ENCODE measurements around the gene DEFB124.
"Not testable (repeated sequence)": the region's sequence is repeated elsewhere in the genome, so short reads cannot be mapped to it uniquely, and the experiment has no call there.

Gene DEFB124, protein sequence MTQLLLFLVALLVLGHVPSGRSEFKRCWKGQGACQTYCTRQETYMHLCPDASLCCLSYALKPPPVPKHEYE

DNA sequence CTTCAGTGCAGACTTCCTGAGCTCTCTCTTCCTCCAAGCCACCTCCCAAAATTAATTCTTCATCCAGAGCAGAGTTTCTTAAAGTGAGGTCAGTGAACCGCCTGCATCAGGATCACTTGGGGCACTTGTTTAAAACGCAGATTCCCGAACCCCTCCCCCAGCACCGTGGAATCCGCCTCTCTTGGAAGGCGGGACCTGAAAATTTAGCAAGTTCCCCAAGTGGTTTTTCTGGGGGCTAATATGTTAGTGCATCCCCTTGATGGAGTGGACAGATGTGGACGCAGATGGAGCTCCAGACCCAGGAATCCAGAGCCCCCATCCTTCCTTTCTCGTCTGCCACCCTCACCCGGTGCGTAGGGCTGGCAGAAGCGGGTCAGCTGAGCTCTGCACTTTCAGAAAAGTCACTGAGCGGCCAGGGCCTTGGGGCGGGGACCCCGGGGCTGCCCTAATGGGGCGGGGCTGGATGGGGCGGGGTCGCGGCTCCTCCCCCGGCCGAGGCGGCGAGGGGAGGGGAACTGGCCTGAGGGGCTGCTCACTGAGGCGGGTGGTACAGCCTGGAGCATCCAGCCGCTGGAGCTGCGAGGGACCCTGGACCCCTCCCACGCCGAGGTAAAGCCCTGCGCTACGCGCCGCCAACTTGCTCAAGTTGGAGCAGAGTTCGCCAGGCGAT is at the start of gene DEFB124, which contains the start of gene REM1:
Gene DEFB124, minus strand, starts transcription at position 370 of the 670 bp plus-strand sequence. CDS start 2,114 bp downstream, outside the sequence.
Gene REM1, plus strand, starts transcription at position 531 of the 670 bp plus-strand sequence. CDS start 1,158 bp downstream, outside the sequence.
- DNase-seq = no peak

DNA sequence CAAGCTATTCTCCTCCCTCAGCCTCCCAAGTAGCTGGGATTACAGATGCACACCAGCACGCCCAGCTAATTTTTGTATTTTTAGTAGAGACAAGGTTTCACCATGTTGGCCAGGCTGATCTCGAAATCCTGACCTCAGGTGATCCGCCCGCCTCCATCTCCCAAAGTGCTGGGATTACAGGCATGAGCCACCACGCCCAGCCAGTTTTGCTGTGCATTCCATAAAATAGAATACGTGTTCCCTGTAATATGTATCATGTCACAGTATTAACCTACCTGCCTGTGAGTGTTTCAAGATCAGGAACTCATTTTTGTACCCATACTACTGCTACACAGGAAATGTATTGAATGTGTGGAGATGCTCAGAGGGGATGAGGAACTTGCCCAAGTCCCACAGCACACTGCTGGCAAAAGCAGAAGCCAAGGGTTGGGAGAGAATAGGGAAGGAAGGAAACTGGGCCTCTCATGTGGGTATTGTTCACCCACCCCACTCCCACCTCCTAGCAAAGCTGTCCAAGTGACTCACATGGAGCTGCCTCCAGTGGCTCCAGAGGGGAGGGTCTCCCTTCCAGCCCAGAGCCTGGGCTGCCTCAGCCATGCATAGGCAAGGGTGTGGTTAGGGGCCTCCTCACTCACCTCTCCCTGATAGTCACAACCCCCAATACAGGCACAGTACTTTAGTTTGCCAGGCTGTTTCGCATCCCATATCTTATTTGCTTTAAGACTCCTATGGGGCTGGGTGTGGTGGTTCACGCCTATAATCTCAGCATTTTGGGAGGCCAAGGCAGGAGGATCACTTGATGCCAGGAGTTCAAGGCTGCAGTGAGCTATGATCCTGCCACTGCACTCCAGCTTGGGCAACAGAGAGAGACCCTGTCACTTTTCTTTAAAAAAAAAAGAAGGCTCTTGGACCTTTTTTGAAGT is 48.7 kb upstream of the DEFB124 start:
- no peak for DNase-seq

DNA sequence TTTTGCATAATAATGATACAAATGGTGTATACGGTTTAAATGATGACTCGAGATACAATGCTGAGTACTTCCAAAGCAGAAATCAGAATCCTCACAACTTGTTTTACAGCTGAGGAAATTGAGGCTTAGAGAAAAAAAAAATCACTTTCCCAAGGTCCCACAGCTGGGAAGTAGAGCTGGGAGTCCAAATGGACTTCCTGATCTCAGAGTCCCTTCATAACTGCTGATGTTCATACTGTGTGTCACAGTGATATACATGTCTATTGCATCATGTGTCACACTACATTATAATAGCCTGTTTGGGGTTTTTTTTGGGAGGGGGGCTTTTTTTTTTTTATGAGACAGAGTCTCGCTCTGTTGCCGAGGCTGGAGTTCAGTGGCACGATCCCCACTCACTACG is 47.8 kb upstream of the DEFB124 start:
- no peak for DNase-seq

DNA sequence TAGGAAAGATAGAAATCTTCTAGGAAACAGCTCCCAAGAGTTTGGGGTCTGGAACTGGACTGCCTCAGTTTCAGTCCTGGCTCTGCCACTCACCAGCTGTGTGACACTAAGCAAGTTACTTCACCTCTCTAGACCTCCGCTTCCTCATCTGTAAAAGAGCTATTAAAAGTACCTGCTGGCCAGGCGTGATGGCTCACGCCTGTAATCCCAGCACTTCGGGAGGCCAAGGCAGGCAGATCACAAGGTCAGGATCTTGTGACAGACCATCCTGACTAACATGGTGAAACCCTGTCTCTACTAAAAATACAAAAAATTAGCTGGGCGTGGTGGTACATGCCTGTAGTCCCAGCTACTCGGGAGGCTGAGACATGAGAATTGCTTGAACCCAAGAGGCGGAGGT is 46.3 kb upstream of the DEFB124 start:
- not testable (repeated sequence) for DNase-seq

DNA sequence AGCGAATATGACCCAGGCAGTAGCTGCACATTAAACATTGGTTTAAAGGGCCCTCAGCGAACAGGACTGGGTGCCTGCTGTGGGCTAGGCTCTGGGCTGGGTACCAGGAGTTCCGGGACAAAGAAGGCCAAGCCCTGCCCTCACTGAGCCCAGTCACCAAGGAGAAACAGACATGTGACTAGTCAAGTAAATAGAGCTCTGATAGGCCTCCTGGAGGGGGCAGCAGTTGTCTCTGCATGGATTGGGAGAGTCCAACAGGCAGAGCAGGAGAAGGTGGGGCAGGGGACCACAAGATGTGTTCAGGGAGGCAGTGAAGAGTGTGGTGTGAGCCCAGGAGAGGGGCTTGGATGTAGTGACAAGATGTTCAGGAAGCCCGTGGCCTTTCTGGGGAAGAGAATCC is 42.4 kb upstream of the DEFB124 start:
- no peak for DNase-seq

DNA sequence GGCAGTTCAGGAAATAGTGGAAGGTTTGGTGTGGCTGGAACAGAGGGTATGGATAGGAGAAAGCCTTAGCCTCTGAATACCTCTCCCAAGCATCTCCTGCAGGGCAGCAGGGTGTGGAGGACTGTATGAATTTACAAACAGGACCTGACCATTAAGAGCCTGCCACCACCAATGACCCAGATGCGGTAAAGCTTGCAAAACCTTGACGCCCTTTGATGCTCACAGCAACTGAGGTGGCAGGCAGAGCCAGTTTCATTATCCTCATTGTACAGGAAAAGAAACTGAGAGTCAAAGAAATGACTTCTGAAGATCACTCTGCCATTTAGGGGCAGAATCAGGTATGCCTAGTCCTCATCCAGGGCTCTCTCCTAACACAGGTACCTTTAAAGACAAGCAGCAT is 41.7 kb upstream of the DEFB124 start:
- no peak for DNase-seq

DNA sequence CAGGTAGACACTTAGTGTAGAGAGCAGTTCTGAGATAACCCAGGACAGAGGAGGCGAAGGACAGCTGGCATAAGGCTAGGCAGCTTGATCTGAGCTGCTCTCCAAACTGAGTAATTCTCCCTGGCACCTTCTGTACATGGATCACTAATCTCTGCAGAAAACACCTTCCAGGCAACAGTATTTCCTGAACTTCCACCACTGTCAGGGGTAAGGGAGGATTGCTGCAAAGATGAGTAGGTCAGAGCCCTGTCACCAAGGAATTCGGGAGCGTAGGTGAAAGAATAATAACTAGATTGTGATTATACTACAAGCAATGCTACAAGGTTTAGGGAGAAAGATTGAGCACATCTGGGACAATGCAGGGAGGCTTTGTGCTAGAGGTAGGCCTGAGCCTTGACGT is 41.2 kb upstream of the DEFB124 start:
- no peak for DNase-seq

DNA sequence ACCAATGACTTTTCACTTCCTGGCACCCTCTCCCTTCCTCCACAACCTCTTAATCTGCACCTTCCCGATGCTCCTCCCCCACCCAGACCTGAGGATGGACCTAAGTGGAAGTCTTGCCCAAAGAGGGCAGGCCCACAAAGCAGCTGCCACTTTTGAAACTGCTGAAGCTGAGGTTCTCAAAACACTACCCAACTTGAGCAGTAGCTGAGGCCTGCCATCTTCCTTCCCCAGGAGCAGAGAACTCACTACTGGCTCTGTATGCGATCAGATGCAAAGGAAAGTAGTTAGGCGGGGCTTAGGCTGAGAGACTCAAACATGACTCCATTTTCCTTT is 40.8 kb upstream of the DEFB124 start:
- DNase-seq = no peak

DNA sequence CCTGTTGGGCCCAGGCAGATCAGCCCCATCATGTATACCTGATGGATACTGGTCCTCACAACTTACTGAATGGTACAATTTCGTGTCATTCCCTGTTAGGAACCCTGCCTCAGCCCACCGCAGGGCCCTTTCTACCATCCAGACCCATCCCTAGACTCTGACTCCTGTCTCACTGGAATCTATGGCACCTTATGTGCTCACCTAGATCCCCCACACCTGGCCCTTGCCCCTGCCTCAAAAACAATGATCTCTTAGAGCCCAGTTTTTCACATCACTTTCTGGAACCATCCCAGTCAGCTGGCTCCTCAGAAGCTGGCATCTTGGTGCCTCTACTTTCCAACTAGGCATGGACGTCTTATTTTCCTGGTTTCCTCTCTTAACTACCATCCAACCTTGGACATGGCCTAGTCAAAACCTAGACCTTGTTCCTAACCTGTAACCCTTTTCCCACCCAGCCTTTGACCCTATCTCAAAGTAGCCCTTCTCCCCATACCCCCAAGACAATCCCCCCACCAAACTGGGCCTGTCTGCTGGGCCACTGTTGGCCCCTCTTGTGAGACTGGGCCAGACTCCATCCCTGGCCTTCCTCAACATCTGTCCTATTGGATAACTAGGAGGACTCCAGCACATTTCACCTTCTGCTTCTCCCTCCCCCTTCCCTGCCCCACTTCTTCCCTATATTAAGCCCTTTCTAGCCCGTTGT is 40.3 kb upstream of the DEFB124 start:
- no peak for DNase-seq

DNA sequence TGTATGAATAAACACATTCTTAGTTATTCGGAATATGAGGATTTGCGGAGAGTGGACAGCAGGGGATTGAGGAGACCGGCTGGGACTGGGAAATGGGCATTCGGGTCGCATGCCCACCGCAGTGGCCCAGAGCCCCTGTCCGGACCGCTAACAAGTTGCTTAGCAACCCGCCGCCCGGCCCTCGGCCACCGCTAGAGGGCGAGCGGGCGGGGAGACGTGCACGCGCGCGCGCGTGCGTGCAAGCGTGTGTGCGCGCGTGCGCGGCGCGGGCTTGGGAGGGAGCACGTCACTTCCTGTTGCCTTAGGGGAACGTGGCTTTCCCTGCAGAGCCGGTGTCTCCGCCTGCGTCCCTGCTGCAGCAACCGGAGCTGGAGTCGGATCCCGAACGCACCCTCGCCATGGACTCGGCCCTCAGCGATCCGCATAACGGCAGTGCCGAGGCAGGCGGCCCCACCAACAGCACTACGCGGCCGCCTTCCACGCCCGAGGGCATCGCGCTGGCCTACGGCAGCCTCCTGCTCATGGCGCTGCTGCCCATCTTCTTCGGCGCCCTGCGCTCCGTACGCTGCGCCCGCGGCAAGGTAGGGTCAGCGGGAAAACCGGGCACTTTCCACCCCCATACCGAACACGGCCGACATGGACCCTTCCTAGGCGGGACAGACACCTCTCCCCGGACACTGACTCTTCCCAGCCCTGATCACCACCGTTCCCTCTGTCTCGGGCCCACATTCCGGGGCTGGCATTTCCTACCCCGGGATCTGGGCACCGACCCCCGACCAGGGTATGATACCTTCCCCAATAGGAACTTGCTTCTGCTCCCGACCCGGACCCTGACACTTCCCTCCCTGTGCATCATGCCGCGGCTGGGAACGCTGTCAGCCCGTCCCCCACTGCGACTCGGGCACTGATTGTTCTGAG is 39.5 kb upstream of the DEFB124 start, which contains the start of gene HM13:
Gene HM13, plus strand, starts transcription at position 289 of the 918 bp plus-strand sequence. Its CDS starts 110 bp downstream, at position 399.
- DNase-seq = peak; percentile 71 to 82 (median 76)

DNA sequence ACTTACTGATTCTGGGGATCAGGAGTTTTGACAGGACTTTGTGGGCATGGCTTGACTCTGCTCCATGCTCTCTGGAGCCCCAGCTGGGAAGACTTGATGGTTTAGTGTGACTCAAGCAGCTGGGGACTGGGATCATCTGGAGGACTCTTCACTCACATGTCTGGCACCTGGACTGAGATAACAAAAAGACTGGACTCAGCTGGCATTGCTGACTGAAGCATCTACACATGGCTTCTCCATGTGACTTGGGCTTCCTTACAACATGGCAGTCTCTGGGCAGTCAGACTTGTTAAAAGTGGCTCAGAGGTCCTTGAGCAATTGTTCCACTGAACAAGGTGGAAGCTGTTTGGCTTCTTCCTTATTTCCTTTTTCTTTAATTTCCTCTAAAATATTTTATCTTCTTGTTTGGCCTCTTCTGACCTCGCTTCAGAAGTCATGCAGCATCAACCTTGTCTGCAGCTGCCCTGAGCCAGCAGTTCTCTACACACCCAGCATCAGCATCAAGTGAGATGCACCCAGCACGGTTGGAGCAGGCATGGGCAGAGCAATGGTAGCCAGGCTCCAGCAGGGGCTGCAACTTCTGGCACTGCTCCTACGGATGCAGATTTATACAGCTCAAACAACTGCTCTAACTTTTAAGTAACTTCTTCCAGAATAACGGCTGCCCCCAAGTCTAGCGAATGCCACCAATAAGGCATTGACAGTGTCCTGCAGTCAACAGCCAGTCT is 33.8 kb upstream of the DEFB124 start:
- no peak for DNase-seq

DNA sequence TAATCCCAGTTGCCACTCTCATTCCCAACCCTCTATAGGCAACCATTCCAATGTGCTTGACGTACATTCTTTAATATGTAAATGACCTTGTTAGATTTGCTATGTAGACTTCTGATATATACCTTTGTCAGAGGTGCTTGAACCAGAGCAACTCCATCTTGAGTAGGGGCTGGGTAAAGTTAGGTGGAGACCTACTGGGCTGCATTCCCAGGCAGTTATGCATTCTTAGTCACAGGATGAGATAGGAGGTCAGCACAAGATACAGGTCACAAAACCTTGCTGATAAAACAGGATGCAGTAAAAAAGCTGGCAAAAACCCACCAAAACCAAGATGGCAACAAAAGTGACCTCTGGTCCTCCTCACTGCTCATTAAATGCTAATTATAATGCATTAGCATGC is 31.0 kb upstream of the DEFB124 start:
- no peak for DNase-seq

DNA sequence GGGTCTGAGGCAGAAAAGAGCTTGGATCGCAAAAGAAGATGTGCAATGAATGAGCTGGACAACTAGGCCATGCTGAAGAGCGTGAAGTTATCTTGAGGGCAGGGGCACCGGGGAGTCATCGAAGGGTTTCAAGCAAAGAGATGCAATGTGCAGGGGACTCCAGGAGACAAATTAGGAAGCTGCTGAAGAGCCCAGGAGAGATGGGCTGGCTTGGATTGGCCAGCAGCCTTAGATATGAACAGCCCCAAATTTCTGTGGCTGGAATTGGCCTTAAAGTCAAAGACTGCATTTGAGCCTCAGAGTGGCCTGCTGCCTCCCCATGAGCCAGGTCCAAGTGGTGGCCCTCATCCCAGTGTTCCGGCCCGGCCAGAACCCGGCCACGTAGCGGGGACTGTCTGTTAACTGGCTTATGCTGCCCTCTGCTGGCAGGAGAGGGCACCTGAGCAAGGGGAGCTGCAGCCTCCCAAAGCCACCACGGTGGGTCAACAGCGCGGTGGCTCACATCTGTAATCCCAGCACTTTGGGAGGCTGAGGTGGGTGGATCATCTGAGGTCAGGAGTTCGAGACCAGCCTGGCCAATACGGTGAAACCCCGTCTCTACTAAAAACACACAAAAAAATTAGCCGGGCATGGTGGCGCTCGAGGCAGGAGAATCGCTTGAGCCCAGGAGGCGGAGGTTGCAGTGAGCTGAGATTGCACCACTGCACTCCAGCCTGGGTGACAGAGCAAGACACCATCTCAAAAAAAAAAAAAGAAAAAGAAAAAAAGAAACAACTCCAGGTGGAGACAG is 28.2 kb upstream of the DEFB124 start:
- DNase-seq = peak; percentile 31 to 62 (median 53)

DNA sequence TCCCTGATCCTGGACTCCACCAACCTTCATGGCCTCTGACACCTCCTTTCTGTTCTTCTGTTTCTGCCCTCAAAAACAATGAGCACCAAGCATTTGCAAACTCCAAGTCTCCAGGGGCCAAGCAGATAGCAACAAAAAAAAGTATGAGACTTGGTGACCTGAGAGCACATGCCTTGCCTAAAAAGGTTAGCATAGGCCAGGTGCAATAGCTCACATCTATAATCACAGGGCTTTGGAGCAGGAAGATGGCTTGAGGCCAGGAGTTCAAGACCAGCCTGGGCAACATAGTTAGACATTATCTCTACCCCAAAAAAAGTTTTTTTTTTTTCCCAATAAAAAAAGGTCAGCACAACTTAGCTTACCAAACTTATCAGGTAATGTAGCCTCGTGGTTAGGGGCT is 25.6 kb upstream of the DEFB124 start:
- DNase-seq = no peak

DNA sequence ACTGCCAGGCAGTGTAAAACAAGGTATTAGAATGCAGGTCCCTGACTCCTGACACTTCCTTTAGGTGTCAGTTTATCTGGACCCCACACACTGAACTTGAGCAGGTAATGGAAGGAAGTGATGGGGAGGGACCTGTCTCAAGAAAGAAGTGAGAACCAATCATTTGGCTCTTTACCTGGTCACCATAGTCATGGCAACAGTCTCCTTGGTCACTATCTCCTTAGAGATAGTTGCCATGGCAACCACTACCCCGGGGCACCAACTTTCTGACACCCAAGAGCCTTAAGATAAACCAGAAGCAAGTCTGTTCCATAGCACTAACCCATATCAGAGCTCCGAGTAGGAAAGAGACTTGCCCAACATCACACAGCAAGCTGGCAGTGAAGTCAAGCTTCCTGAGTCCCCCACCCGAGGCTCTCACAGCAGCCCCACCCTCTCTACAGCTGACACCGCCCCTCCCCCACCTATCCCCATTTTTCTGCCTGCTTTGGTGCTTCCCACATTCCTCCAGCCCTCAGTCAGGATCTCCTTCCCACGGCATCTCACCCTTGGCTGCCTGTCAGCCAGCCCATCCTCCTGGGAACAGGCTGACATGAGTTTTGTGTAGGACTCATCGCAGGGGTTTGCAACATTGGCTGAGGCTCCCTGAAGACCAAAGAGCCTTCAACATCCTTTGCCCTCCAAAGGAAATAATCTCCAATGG is 23.1 kb upstream of the DEFB124 start:
- no peak for DNase-seq

DNA sequence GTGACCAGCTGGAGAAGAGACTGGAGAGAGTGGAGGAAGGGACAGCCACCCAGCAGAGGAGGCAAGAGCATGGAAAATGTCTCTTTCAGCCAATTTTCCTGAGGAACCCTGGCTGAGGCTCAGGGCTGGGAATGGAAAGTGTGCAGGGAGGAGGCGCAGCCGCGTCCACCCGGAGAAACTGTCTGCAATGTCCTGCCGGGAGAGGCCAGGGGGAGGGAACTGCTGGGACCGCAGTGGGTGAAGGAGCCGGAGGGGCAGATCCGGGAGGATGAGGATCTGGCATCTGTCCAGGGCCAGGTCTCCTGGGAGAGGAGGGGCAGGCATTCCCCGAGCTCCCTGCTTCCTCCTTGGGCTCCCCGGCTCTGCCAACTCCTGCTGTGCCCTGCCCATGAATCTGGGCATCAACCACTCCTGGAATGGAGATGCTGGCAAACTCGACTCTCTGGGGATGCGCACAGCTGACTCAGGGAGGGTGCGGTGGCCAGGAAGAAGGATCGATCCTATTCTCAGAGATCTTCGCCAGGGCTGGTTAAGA is 21.9 kb upstream of the DEFB124 start:
- DNase-seq = no peak

DNA sequence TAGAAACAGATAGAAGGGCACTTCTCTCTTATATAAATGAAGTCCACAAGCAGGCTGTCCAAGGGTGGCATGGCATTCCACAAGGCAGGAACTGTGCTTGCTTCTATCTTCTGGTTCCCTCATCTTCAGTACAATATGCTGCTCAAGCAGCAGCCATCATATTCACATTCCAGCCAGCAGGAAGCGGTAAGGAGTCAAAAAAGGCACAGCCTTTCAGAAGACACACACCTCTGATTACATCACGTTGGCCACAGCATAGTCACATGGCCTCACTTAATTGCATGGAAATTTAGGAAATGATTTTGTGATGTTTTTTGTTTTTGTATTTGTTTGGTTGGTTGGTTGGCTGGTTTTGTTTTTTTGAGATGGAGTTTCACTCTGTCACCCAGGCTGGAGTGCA is 19.2 kb upstream of the DEFB124 start:
- no peak for DNase-seq

DNA sequence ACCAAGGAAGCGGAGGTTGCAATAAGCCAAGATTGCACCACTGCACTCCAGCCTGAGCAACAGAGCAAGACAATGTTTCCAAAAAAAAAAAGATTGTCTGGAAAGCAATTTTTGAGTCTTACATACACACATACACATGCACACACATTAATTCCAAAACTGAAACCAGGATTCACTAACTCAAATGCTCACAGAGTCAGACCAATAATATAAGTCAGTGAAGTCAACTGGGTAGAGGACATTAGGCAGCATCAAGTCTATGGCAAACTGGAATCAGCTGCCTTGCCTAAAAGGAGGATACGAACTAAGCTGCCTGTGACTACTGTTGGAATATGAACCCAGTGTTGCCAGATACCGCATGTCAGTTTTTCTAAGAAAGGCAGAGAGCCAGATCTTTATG is 15.8 kb upstream of the DEFB124 start:
- no peak for DNase-seq

DNA sequence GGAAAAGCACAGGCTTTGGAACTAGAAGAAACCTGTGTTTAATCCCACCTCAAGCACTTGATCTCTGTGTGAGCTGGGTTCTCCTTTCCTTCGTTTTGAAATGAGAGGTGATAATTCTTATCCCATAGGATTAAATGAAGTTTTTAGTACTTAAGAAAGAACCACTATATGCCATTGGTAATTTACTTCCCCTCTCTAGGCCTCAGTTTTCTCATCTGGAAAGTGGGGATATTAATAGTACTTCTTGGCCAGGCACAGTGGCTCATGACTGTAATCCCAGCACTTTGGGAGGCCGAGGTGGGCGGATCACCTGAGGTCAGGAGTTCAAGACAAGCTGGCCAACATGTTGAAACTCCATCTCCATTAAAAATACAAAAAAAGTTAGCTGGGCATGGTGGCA is 14.2 kb upstream of the DEFB124 start:
- DNase-seq = no peak

DNA sequence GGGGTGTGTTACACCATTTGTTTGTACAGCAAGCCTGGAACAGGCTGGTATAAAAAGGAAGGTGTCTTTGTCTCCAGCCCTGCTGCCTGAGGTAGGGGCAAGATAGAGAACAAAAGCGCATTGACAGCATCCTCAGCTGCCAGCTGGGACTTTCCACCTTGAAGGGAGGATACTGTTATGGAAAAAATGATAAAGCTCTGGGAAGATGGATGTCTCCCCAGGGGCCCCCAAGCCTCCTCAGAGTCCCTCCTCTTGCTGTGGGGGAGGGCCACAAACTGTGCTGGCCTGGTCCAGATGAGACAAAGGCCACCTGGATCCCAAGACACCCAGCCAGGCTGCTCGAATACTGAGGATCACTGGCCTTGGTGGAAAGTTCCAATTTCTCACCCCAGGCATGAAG is 13.2 kb upstream of the DEFB124 start:
- no peak for DNase-seq
